IMR-90 (cell line): Measurements from ENCODE around the gene FMOD. TPM values are rescaled to one million over a fixed set of nuclear protein-coding genes. Genes with fewer than 3 reads are reported as not detected.

Experiments
- ATAC-seq: fragments of 200-7000 bp; cut with Tn5 transposase; 2 replicates; pipeline ENCODE4 v1.9.1; 2020; ENCODE audit warnings: low read depth, mild to moderate bottlenecking, moderate library complexity
- BruUV-seq: library from RNA; stranded (reverse); fragments of 400-500 nt; replicated peaks from 2 replicates; lab custom pipeline; 2021; lab: Mats Ljungman, UMichigan
- CTCF ChIA-PET: fragments of 300-600 bp; formaldehyde crosslinking; extraction: SDS; loops from one replicate; lab custom pipeline; 2021; ENCODE audit warnings: antibody characterized with exemption; lab: Yijun Ruan, JAX
- POLR2A ChIA-PET: fragments of 300-600 bp; sonication (Branson Sonifier 250); formaldehyde crosslinking; loops from one replicate; lab custom pipeline; 2022; ENCODE audit warnings: antibody characterized with exemption; ENCODE audit not compliant: unreplicated experiment; lab: Charles Lee
- DNase-seq: peaks from one replicate; pipeline ENCODE4 v3.0.0; 2013
- H2AFZ ChIP-seq: replicated peaks from 2 replicates; pipeline ENCODE3; 2013; ENCODE audit warnings: low read length, mild to moderate bottlenecking; ENCODE audit not compliant: poor library complexity
- H2AK5ac ChIP-seq: 2 replicates; pipeline ENCODE4 v1.6.1; 2013; ENCODE audit warnings: low read depth, low read length, inconsistent platforms
- H2AK9ac ChIP-seq: replicated peaks from 2 replicates; pipeline ENCODE3; 2013; ENCODE audit warnings: mild to moderate bottlenecking, low read depth, low read length, moderate library complexity; ENCODE audit not compliant: poor library complexity
- H2BK120ac ChIP-seq: 2 replicates; pipeline ENCODE4 v1.6.1; 2013; ENCODE audit warnings: low read depth, low read length, inconsistent platforms
- H2BK15ac ChIP-seq: 3 replicates; pipeline ENCODE4 v1.6.1; 2013; ENCODE audit warnings: low read depth, low read length, inconsistent platforms
- H2BK20ac ChIP-seq: 2 replicates; pipeline ENCODE4 v1.6.1; 2013; ENCODE audit warnings: low read depth, mild to moderate bottlenecking, inconsistent platforms, low read length, moderate library complexity
- H2BK5ac ChIP-seq: 2 replicates; pipeline ENCODE4 v1.6.1; 2013; ENCODE audit warnings: mild to moderate bottlenecking, low read depth, low read length, inconsistent platforms; ENCODE audit not compliant: poor library complexity, severe bottlenecking
- H3K14ac ChIP-seq: replicated peaks from 2 replicates; pipeline ENCODE4 v1.6.1; 2013; ENCODE audit warnings: low read depth, low read length, inconsistent platforms
- H3K18ac ChIP-seq: 2 replicates; pipeline ENCODE4 v1.6.1; 2013; ENCODE audit warnings: low read depth, low read length, control low read depth
- H3K23ac ChIP-seq: 2 replicates; pipeline ENCODE4 v1.6.1; 2013; ENCODE audit warnings: low read depth, low read length, inconsistent platforms
- H3K27ac ChIP-seq: 2 replicates; pipeline ENCODE4 v1.5.1; 2013; ENCODE audit warnings: mild to moderate bottlenecking, control low read depth, low read length; ENCODE audit not compliant: insufficient read depth
- H3K27me3 ChIP-seq: 2 replicates; pipeline ENCODE4 v1.6.1; 2013; ENCODE audit warnings: low read length; ENCODE audit not compliant: control insufficient read depth, insufficient read depth
- H3K36me3 ChIP-seq: 2 replicates; pipeline ENCODE4 v1.6.1; 2013; ENCODE audit warnings: low read length, mixed read lengths; ENCODE audit not compliant: control insufficient read depth, insufficient read depth
- H3K4ac ChIP-seq: 2 replicates; pipeline ENCODE4 v1.6.1; 2013; ENCODE audit warnings: low read depth, low read length, inconsistent platforms
- H3K4me1 ChIP-seq: 2 replicates; pipeline ENCODE4 v1.6.1; 2013; ENCODE audit warnings: low read length, mixed read lengths; ENCODE audit not compliant: control insufficient read depth, insufficient read depth
- H3K4me2 ChIP-seq: 2 replicates; pipeline ENCODE4 v1.6.1; 2013; ENCODE audit warnings: low read depth, mild to moderate bottlenecking, control low read depth, low read length, moderate library complexity
- H3K4me3 ChIP-seq: 2 replicates; pipeline ENCODE4 v1.5.1; 2013; ENCODE audit warnings: low read depth, mild to moderate bottlenecking, control low read depth, low read length, moderate library complexity; ENCODE audit not compliant: insufficient read depth
- H3K56ac ChIP-seq: 2 replicates; pipeline ENCODE4 v1.6.1; 2013; ENCODE audit warnings: low read length, inconsistent platforms; ENCODE audit not compliant: insufficient read depth; ENCODE audit errors: extremely low read depth
- H3K79me1 ChIP-seq, 2 experiments: 2 replicates each; pipeline ENCODE4 v1.6.1; 2013; ENCODE audit warnings: low read length in 2 of 2, inconsistent platforms in 1 of 2, low read depth in 1 of 2
- H3K9ac ChIP-seq: 2 replicates; pipeline ENCODE4 v1.6.1; 2013; ENCODE audit warnings: low read depth, low read length, control low read depth
- H3K9me1 ChIP-seq: 2 replicates; pipeline ENCODE4 v1.6.1; 2013; ENCODE audit warnings: low read length, inconsistent platforms; ENCODE audit not compliant: insufficient read depth
- H3K9me3 ChIP-seq: 2 replicates; pipeline ENCODE4 v1.6.1; 2013; ENCODE audit warnings: low read length; ENCODE audit not compliant: control insufficient read depth, insufficient read depth
- H4K20me1 ChIP-seq: 2 replicates; pipeline ENCODE4 v1.6.1; 2013; ENCODE audit warnings: low read length, inconsistent platforms; ENCODE audit not compliant: insufficient read depth
- H4K5ac ChIP-seq: 2 replicates; pipeline ENCODE4 v1.6.1; 2013; ENCODE audit warnings: mild to moderate bottlenecking, low read depth, low read length, control low read depth
- H4K8ac ChIP-seq, 2 experiments: 2 replicates each; pipeline ENCODE4 v1.6.1; 2013; ENCODE audit warnings: low read depth in 2 of 2, low read length in 2 of 2, control low read depth in 1 of 2, inconsistent platforms in 1 of 2
- H4K91ac ChIP-seq: 2 replicates; pipeline ENCODE4 v1.6.1; 2013; ENCODE audit warnings: low read depth, low read length, inconsistent platforms; ENCODE audit not compliant: insufficient read depth
- BHLHE40 ChIP-seq: fragments of 150-350 bp; IDR thresholded peaks from 2 replicates; pipeline ENCODE4 v1.6.1; 2016; ENCODE audit warnings: mild to moderate bottlenecking, low read depth, low read length
- CEBPB ChIP-seq: IDR thresholded peaks from 2 replicates; pipeline ENCODE4 v1.6.1; 2012; ENCODE audit warnings: low read depth, low read length, improper control_type of control experiment
- CHD1 ChIP-seq: IDR thresholded peaks from 2 replicates; pipeline ENCODE4 v1.6.1; 2012; ENCODE audit warnings: low read depth, low read length, improper control_type of control experiment
- CTCF ChIP-seq: conservative IDR thresholded peaks from 2 replicates; pipeline ENCODE4 v1.5.1; 2012; ENCODE audit warnings: mild to moderate bottlenecking, low read depth, low read length, improper control_type of control experiment
- FOS ChIP-seq: fragments of 150-350 bp; IDR thresholded peaks from 2 replicates; pipeline ENCODE4 v1.6.1; 2016; ENCODE audit warnings: low read depth, low read length
- MAFK ChIP-seq: IDR thresholded peaks from 2 replicates; pipeline ENCODE4 v1.6.1; 2012; ENCODE audit warnings: low read depth, low read length, improper control_type of control experiment
- MAZ ChIP-seq: IDR thresholded peaks from 2 replicates; pipeline ENCODE4 v1.6.1; 2012; ENCODE audit warnings: low read depth, mild to moderate bottlenecking, low read length, improper control_type of control experiment, moderate library complexity, borderline replicate concordance
- MXI1 ChIP-seq: IDR thresholded peaks from 2 replicates; pipeline ENCODE4 v1.6.1; 2012; ENCODE audit warnings: low read depth, mild to moderate bottlenecking, low read length, moderate library complexity, borderline replicate concordance
- NFE2L2 ChIP-seq: fragments of 150-350 bp; IDR thresholded peaks from 2 replicates; pipeline ENCODE4 v1.6.1; 2016; ENCODE audit warnings: low read depth, mild to moderate bottlenecking, low read length
- POLR2A ChIP-seq: IDR thresholded peaks from 2 replicates; pipeline ENCODE4 v1.6.1; 2012; ENCODE audit warnings: mild to moderate bottlenecking, low read depth, low read length
- RAD21 ChIP-seq: IDR thresholded peaks from 2 replicates; pipeline ENCODE4 v1.6.1; 2012; ENCODE audit warnings: low read length, improper control_type of control experiment
- RCOR1 ChIP-seq: IDR thresholded peaks from 2 replicates; pipeline ENCODE4 v1.6.1; 2012; ENCODE audit warnings: mild to moderate bottlenecking, low read length, improper control_type of control experiment; ENCODE audit not compliant: insufficient replicate concordance
- RFX5 ChIP-seq: IDR thresholded peaks from 2 replicates; pipeline ENCODE4 v1.8.0; 2012; ENCODE audit warnings: low read depth, mild to moderate bottlenecking, low read length, moderate library complexity
- SMC3 ChIP-seq: fragments of 150-350 bp; IDR thresholded peaks from 2 replicates; pipeline ENCODE4 v1.6.1; 2016; ENCODE audit warnings: low read depth, mild to moderate bottlenecking, antibody characterized with exemption, low read length, moderate library complexity
- USF2 ChIP-seq: fragments of 150-350 bp; IDR thresholded peaks from 2 replicates; pipeline ENCODE4 v1.6.1; 2017; ENCODE audit warnings: mild to moderate bottlenecking, antibody characterized with exemption, low read length, low read depth
- WGBS, 2 experiments: methylation state at CpG; one replicate each; pipeline versions ENCODE4 v1.1.5 to v1.1.7; 2013; ENCODE audit warnings: missing lambda C conversion rate in 2 of 2; ENCODE audit not compliant: insufficient read length in 1 of 2; ENCODE audit errors: extremely low coverage in 2 of 2; 5-methylcytosine and 5-hydroxymethylcytosine counted together
- dilution Hi-C: fragments of 300-500 bp; cut with HindIII; formaldehyde crosslinking; loops from one replicate; pipeline ENCODE4 v1.14.3; 2018; ENCODE audit warnings: low sequenced_read_pairs; ENCODE audit not compliant: unreplicated experiment
- in situ Hi-C: fragments of 300-500 bp; cut with MboI; formaldehyde crosslinking; loops from 3 replicates; pipeline ENCODE4 v1.14.3; 2019; ENCODE audit warnings: low sequenced_read_pairs, inconsistent platforms, mixed read lengths
- intact Hi-C: fragments of 100-400 bp; cut with micrococcal nuclease; formaldehyde crosslinking; loops from 2 replicates; pipeline ENCODE4 v1.10.0; 2022
- polyA plus RNA-seq, 3 experiments: library from polyadenylated mRNA; depleted of rRNA; stranded (reverse); fragments of >200 nt; gene quantifications; 2 replicates each; pipeline ENCODE4 v1.2.3, GENCODE V29; 2012; ENCODE audit warnings: low replicate concordance in 1 of 3
- total RNA-seq: library from RNA; depleted of rRNA; stranded (reverse); fragments of >200 nt; gene quantifications from 2 replicates; pipeline ENCODE4 v1.2.3, GENCODE V29; 2012

FMOD gene
- total and polyA plus RNA-seq, 2 of the 4 experiments (the other 2 are of a cell fraction), result 0.18 to 2.7 TPM

DNA sequence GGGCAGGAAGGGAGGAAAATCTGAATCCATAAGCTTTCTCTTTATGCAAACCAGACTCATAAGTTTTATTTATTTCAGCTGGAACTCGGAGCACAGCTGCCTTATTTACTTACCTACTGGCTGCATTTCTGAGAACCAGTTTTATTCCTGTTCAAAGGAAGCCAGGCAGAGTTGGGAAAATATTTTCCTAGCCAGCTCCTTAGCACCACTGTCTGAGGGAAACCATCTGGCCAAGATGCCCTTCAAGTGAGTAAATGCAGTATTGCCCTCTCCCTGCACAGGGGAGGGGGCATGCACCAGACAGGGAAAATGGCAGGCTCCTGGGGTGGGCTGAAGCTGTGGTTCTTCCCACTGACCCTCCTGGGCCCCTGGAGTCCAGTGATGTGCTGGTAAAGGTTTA lies 28.9 kb upstream of the FMOD start:
- Histone ChIP-seq H2BK15ac (peak overlapping the region; percentile 74; the same call in 1 of the 3 replicates), H3K23ac (peak overlapping the region; percentile 88; the same call in 1 of the 2 replicates), H3K4me1 (peaks cover 9% of the 10 kb centered on the region; the same call in 1 of the 2 replicates), H3K27me3 (peaks cover 32% of the 10 kb centered on the region), H3K36me3 (no peaks in the 10 kb centered on the region), H3K27ac (peak overlapping the region; percentile 86; the same call in 1 of the 2 replicates), H2AFZ (no peak overlapping the region), H2BK120ac (peak overlapping the region; percentile 85; the same call in 1 of the 2 replicates), H3K9me3 (no peaks in the 10 kb centered on the region), H4K8ac (peak overlapping the region in 1 of 2 experiments; percentile 32; a peak in 1 of 4 replicates), H3K79me1 (no peaks in the 10 kb centered on the region), H4K20me1 (no peaks in the 10 kb centered on the region), H2AK9ac (no peak overlapping the region), H3K4me3 (no peak overlapping the region), H4K91ac (no peak overlapping the region), H4K5ac (peak overlapping the region; percentile 37; the same call in 1 of the 2 replicates), H3K18ac (peak overlapping the region; percentile 77; the same call in 1 of the 2 replicates), H3K9me1 (peaks cover 4% of the 10 kb centered on the region; the same call in 1 of the 2 replicates), H2BK20ac (peak overlapping the region; percentile 86; the same call in 1 of the 2 replicates), H2BK5ac (no peak overlapping the region), H2AK5ac (peak overlapping the region; percentile 78; the same call in 1 of the 2 replicates), H3K56ac (no peak overlapping the region), H3K9ac (0 out of 2 replicates have a peak overlapping the region, but pooled peaks have one; percentile 29), H3K4ac (peak overlapping the region; percentile 54), H3K4me2 (no peak overlapping the region; the same call in 1 of the 2 replicates), H3K14ac (peak overlapping the region; percentile 76; the same call in 1 of the 2 replicates)
- CTCF ChIA-PET, result interaction anchor here (0.6 to 1.6 kb wide), 3 partner anchors 21 to 185 kb away, joined by 3 to 4 read pairs (median 4); no protein-coding TSS in a partner anchor
- in situ Hi-C loops (no loop called here), dilution Hi-C loops (no loop called here), intact Hi-C loops (no loop called here)
- no CpG with 5 or more reads among the region's 1 CpG for WGBS, 2 experiments
- ATAC-seq (peak; percentile 24; the same call in 1 of the 2 replicates), DNase-seq (no peak)
- BruUV-seq, result no TSS peak
- POLR2A ChIA-PET, result no interaction called here
- TF ChIP-seq CEBPB (no peak), USF2 (no peak), POLR2A (no peak), NFE2L2 (no peak), RAD21 (no peak), MXI1 (no peak), RFX5 (no peak), BHLHE40 (no peak), MAFK (no peak), FOS (no peak), CHD1 (no peak), SMC3 (no peak), MAZ (no peak), RCOR1 (no peak), CTCF (no peak)
